ENCODE measurements around the gene GLT8D2.

- TF ChIP-seq CTCF (conservative IDR thresholded peaks at IDR 0.05 in 1 of 2, IDR thresholded peaks at IDR 0.05 in 1 of 2; ENCODE audit: low read depth in 1 of 2, low read length in 2 of 2), result no peak
- no peak for TF ChIP-seq EZH2 (IDR thresholded peaks at IDR 0.05; ENCODE audit: low read length, missing control alignments)
These were observed 76.1 kb downstream of the GLT8D2 start for GRCh38 chr12:103973909-103974308.

Measured in fibroblast of lung (primary cell).